ENCODE results near the gene MRPL11.

Gene MRPL11

DNA sequence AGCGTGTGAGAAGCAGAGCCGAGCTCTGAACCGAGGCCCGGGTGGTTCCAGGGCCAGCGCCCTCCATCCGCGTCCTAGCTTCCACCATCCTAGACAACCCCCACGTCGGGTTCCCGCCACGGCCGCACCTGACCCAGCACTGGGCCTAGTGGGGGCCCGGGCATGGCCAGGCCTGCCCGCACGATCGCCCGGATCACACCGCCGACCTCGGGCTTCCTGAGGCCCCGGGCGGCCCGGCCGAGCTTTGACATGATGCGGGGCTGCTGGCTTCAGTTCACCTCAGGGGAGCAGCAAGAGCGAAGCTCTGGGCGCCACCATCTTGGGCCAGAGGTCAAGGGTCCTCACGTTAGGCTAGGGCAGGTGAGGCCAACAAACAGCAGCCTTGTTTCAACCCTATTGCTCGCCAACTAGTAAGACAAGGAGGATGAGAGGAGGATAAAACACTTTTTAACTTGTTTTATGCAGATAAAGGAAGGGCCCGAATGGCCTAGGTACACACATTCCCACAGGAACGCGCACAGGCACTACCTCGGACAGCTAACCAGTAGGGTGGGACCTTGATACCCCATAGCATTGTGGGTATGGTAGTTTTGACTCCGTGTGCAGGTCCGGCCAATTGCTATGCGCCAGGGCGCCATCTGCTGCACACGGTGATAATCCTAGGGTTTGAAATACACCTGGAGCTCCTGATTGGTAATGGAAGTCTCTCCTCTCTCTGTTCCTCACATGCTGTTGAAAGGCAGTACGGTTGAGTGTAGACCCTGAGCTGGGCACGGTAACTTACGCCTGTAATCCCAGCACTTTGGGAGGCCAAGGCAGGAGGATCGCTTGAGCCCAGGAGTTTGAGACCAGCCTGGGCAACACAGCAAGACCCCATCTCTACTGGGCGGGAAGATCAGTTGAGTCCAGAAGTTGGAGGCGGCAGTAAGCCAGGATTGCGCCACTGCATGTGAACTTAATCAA, at the start of gene MRPL11:
Gene MRPL11, minus strand, starts transcription at position 345 of the 963 bp plus-strand sequence. Its CDS starts 94 bp downstream, at position 251.
- DNase-seq (ENCODE audit: low spot score) (peak; percentile 84), FAIRE-seq (peak; percentile 77)

DNA sequence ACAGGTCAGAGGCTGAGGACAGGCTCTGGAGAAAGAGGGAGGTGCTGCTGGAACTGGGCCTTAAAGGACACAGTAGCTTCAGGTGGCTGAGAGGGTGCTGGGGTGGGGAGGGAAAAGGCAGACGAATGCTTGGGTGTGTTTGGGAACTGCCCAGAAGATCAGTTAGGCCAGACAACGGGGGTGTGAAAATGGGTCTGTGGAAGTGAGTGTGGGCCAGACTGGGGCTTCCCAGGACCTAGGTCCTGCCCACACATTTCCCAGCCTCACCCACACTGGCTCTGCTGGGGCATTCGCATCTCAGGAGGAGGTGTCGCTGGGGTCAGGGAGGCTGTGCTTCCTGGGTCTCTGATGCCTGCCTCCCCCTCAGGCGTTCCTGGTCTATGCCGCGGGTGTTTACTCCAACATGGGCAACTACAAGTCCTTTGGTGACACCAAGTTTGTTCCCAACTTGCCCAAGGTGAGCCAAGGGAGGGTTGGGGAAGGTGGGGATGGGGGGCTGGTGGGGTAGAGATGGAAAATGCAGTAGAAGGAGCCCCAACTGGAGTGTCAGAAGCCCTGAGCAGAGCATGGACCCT, 46.2 kb upstream of the MRPL11 start:
- no peak for FAIRE-seq
- DNase-seq (ENCODE audit: low spot score), result no peak

DNA sequence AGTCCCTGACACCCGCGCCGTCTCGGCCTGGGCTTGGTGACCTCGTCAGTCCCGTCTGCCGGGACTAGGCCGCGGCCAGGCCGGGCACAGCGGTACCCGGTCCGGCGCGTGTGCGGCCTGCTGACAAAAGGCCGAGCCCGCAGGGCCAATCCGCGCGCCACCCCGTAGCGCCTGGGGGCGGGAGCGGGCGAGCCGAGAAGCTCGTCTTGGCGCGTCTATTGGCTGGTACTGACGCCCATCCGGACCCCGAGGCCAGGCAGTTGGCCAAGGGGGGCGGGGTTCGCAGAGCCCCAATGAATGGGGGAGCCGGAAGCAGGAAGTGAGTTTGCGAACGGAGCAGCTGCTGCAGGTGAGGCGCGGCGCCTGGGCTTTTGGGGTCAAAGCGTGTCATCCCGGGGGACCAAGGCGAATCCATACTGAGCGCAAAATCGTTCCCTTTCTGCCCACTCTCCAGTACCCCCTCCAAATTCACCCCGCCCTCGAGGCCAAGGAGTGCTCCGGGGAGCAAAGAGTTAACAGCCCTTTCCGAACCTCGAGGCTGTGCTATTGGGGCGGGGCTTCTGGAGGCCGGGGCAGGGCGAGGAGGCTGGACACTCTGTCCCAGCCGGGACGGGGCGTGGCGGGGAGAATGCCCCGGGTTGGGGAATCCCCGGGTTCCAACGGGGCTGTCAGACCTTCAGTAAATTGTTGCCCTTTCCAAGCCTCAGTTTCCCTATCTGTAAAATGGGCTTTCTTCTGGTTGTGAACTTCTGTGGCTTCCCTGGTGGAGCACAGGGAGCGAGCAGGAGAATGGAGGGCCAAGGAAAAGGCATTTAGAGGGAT, 41.7 kb upstream of the MRPL11 start, which contains the start of gene DPP3:
Gene DPP3, plus strand, starts transcription at position 318 of the 822 bp plus-strand sequence. CDS start 1,767 bp downstream, outside the sequence.
- DNase-seq (ENCODE audit: low spot score), result peak; percentile 85
- peak; percentile 46 for FAIRE-seq

DNA sequence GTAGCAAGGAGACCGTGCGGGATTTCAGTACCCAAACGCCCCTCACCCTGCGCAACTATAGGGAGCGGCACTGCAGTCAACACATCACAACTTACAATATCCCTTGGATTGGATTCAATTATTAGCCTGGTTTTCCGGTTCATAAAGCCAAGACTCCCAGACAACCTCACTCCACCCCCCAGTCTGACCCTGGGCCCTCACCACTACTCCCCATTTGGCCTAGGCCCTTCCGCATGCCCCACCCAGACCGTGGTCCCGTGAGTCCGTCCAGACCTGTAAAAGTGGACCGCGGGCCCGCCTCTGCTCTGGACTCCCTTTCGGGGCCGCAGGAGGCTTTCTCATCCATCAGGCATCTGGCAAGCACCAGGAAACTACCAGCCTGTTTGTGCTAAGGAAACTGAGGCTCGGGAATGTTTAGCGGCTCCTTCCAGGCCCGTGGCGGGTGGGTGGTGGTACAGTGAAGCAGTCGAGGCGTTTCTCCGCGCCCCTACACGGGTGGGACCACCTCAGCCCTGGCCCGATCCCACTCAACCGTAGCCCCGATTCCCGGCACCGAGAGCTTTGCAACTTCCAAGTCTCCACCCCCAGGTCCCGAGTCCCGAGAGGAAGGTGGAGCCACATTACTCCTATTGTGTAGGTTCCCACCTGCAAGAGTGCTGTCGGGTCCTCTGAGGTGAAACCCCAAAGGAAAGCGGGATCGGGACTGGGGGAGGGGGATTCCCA, 40.9 kb upstream of the MRPL11 start:
- no peak for FAIRE-seq
- peak; percentile 14 for DNase-seq (ENCODE audit: low spot score)

- FAIRE-seq, result no peak
These were observed 40.2 kb upstream of the MRPL11 start for GRCh38 chr11:66478729-66479393.

DNA sequence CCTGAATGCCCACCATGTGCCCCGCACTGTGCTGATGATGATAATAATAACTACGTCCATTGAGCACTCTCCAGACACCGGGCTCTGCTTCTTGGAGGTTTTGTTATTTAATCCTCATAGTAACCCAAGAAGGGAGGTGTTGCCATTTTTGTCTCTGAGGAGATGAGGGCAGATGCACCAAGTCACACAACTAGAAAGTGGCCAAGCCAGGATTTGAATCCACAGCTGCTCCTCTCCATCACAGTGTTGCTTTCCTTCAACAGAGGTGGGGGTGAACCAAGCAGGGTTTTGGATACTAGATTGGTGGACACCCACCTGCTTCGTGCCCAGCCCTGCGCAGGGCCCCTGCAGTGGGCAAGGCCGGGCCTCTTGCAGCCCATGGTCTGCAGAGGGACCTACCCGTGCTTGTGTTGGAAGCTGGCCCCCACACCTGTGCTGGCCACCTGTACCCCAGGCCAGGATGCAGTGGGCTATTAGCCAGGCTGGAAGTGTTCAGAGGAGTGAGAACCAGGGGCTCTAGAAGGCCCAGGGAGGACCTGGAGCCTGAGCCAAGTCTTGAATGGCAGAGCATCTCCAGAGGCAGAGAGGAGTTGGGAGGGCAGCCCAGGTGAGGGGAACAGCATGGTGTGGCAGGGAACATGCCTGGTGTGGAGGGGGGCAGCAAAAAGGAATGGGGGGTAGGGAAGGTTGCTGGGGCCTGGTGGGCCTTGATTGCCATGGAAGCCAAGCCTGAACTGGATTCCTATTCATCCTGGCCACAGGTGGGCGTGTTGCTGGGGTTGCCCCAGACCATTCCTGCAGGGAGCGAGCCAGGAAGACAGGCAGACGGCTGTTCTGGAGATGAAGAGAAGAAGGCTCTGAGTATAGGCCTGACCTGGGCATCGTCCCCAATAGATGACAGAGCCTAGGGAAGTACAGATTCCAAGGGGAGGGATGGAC, 38.9 kb upstream of the MRPL11 start:
- FAIRE-seq, result no peak

More at GRCh38 chr11:66478729-66479393, 40.2 kb upstream of the MRPL11 start:
- no peak for DNase-seq (ENCODE audit: low spot score)

DNA sequence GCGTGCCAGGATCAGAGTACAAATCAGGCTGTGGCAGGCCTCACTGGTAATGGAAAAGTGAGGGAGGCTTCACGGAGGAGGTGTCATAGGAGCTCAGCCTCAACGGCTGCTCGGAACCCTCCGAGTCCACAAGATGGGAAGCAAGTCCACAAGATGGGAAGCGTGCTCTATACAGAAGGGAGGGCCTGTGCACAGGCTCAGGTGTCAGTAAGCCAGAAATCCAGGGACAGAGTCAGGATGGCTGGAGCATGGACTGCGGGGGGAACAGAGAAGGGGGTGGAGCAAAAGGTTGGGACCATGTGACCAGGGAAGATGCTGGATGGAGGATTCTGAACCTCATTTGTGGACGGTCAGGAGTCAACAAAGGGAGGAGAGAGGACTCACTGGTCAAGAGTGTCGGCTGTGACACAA, 38.2 kb upstream of the MRPL11 start:
- no peak for FAIRE-seq
- no peak for DNase-seq (ENCODE audit: low spot score)

More for the DNA sequence above, 38.9 kb upstream of the MRPL11 start:
- no peak for DNase-seq (ENCODE audit: low spot score)

DNA sequence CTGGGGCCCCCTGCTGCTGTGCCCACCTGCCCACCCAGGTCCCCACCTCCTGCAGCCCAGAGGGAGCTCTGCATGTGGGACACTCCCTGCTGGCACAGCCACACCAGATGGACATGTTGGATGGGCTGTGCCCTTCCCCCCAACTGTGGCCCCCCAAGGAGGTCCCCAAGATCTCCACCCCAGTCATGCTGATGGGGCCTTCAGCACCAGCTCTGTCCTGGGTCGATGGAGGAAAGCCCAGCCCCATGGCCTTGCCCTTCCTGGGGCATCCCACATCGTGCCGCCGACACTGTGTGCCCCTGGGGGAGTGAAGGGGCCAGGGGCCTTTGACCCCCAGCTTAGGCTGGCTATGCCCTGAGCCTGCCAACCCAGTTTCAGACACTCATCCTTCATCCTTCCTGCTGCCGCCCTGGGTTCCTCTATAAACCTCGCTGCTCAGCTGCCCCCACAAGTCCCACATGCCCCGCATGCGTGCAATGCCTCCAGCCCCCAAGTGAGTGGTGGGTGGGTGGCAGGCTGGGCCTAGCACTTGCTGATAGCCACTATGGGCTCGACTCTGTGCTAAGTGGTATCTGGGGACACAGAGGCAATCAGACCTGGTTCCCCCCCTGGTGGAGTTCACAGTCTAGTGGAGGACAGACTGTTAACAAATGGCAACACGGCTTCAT, 37.7 kb upstream of the MRPL11 start:
- DNase-seq (ENCODE audit: low spot score), result no peak
- no peak for FAIRE-seq

DNA sequence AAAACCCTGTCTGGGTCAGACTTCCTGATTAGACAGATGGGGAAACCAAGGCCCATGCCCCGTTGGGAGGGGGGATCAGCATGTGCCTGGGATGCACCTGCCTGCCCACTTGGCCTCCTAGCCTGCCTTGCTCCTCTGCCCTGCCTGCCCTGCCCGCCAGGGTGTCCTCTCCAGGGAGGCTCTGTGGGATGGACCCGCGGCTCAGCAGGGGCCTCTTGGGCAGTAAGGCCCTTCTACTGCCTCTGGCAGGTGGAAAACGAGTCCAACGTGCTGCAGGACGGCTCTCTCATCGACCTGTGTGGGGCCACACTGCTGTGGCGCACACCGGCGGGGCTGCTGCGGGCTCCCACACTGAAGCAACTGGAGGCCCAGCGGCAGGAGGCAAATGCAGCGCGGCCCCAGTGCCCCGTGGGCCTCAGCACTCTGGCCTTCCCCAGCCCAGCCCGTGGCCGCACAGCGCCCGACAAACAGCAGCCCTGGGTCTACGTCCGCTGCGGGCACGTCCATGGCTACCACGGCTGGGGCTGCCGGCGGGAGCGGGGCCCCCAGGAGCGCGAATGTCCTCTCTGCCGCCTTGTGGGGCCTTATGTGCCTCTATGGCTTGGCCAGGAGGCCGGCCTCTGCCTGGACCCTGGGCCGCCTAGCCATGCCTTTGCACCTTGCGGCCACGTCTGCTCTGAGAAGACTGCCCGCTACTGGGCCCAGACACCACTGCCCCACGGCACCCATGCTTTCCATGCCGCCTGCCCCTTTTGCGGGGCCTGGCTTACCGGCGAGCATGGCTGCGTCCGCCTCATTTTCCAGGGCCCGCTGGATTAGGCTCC, 36.9 kb upstream of the MRPL11 start:
- DNase-seq (ENCODE audit: low spot score) (no peak), FAIRE-seq (no peak)

- DNase-seq (ENCODE audit: low spot score) (no peak), FAIRE-seq (no peak)
These were observed 35.2 kb upstream of the MRPL11 start for GRCh38 chr11:66473608-66474515.

DNA sequence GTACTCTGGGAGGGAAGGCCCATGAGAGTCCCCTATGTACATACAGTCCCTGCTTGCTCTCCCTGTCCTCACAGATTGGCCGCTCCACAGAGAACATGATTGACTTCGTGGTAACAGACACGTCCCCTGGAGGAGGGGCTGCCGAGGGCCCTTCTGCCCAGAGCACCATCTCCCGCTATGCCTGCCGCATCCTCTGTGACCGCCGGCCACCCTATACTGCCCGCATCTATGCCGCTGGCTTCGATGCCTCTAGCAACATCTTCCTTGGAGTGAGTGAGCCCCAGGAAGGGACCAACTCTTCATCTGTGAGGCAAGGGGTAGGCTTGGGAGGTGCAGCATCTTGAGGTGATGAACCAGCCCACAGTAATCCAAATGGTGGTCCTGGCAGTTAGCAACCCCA, 34.5 kb upstream of the MRPL11 start:
- DNase-seq (ENCODE audit: low spot score), result no peak

GRCh38 chr11:66472054-66472453, 33.4 kb upstream of the MRPL11 start:
- DNase-seq (ENCODE audit: low spot score) (no peak), FAIRE-seq (no peak)

More for the DNA sequence above, 34.5 kb upstream of the MRPL11 start:
- FAIRE-seq, result no peak

DNA sequence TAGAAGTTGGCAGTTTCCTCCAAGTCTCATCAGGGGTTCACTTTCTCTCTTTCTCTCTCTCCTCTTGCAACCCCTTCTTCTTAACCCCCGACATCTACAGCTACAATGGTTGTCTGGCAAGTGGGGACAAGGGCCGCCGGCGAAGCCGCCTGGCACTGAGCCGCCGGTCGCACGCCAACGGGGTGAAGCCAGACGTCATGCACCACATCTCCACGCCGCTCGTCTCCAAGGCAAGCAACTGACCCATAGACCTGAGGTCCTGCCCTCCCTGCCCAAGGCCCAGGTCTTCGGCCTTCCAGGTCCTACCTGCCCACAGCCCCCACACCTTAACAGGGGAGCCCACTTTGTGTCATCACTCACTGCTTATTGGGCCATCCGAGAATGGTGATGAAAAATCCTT, 32.5 kb upstream of the MRPL11 start:
- no peak for DNase-seq (ENCODE audit: low spot score)
- no peak for FAIRE-seq

DNA sequence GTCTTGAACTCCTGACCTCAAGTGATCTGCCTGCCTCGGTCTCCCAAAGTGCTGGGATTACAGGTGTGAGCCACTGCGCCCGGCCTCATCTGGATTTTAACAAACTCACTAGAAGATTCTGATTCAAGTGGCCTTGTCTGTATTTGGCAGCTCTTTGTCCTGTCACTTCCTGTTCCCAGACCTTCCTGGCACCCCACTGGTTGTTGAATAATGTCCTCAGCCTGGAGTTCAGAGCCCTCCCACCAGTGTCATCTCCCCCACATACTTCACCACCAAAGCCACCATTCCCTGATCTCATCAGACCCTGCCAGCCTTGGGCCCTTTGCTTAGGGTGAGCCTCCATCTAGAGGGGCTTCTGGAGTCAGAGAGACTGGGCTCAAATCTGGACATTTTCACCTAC, 31.4 kb upstream of the MRPL11 start:
- no peak for DNase-seq (ENCODE audit: low spot score)

GRCh38 chr11:66469441-66469840, 30.8 kb upstream of the MRPL11 start:
- FAIRE-seq (no peak), DNase-seq (ENCODE audit: low spot score) (no peak)

More for the DNA sequence above, 31.4 kb upstream of the MRPL11 start:
- no peak for FAIRE-seq

DNA sequence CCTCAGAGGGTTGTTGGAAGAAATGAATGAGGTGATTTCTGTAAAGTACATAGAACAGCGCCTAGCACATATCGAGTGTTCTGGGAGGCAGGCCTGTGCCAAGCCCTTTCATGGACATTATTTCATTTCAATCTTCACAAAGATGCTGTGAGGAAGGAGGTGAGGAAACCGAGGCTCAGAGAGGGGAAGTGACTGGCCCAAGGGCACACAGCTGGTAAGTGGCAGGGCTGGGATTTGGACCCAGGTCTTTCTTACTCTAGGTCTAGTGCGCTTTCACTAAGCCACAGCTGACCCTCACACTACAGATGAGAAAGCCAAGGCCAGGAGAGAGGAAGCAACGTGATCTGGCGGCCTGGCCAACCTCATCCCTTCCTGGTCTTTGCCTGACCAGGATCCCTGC, 30.0 kb upstream of the MRPL11 start:
- DNase-seq (ENCODE audit: low spot score) (no peak), FAIRE-seq (no peak)

DNA sequence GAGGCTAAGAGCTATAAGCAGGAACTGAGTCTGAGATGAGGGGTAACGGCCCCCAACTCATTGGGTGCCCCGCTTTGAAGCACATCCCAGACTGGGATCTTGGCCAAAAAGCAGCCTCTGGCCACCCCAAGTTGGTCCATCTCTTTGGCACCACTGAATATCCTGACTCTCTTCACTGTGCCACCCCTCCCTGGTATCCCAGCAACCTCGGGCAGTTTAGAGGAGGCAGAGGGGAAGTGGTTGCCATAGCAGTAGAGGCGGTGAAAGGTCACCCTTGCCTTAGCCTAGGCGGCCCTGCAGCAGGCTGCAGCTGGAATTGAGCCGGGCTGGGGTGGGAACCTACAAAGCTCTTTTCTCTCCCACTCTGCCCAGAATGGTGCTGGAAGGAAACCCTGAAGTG, 29.1 kb upstream of the MRPL11 start:
- no peak for FAIRE-seq
- DNase-seq (ENCODE audit: low spot score), result peak; percentile 13
